Mesendoderm (in vitro differentiated cells): ENCODE results near the gene COPS9.

Experiments used
- DNase-seq: peaks from one replicate; pipeline ENCODE4 v3.0.0; 2013
- H2AK5ac ChIP-seq: 2 replicates; pipeline ENCODE4 v1.6.1; 2013; ENCODE audit warnings: low read length, inconsistent platforms
- H2BK120ac ChIP-seq: 2 replicates; pipeline ENCODE4 v1.6.1; 2013; ENCODE audit warnings: low read depth, mild to moderate bottlenecking, low read length, moderate library complexity, mixed read lengths
- H2BK15ac ChIP-seq: replicated peaks from 2 replicates; pipeline ENCODE4 v1.6.1; 2013; ENCODE audit warnings: low read depth, mild to moderate bottlenecking, moderate library complexity
- H2BK5ac ChIP-seq: 2 replicates; pipeline ENCODE4 v1.6.1; 2013; ENCODE audit warnings: low read length, inconsistent platforms
- H3K18ac ChIP-seq: 2 replicates; pipeline ENCODE4 v1.6.1; 2013; ENCODE audit warnings: mild to moderate bottlenecking, low read length, mixed read lengths
- H3K23ac ChIP-seq: one replicate; pipeline ENCODE4 v1.6.1; 2013; ENCODE audit warnings: low read length
- H3K27ac ChIP-seq: 2 replicates; pipeline ENCODE4 v1.5.1; 2013; ENCODE audit warnings: low read depth, mild to moderate bottlenecking, inconsistent platforms, low read length, moderate library complexity
- H3K27me3 ChIP-seq: 2 replicates; pipeline ENCODE4 v1.6.1; 2013; ENCODE audit warnings: low read length, control low read depth, mild to moderate bottlenecking, inconsistent platforms; ENCODE audit not compliant: insufficient read depth, poor library complexity
- H3K36me3 ChIP-seq: 2 replicates; pipeline ENCODE4 v1.6.1; 2013; ENCODE audit warnings: low read length, inconsistent platforms; ENCODE audit not compliant: control insufficient read depth, insufficient read depth
- H3K4ac ChIP-seq: one replicate; pipeline ENCODE4 v1.6.1; 2013; ENCODE audit warnings: low read depth, mild to moderate bottlenecking, low read length, moderate library complexity
- H3K4me1 ChIP-seq: 2 replicates; pipeline ENCODE4 v1.6.1; 2013; ENCODE audit warnings: low read depth, low read length, inconsistent platforms; ENCODE audit not compliant: control insufficient read depth
- H3K4me2 ChIP-seq: 2 replicates; pipeline ENCODE4 v1.6.1; 2013; ENCODE audit warnings: low read length
- H3K4me3 ChIP-seq: 2 replicates; pipeline ENCODE4 v1.5.1; 2013; ENCODE audit warnings: mild to moderate bottlenecking, low read length
- H3K56ac ChIP-seq: one replicate; pipeline ENCODE4 v1.6.1; 2013; ENCODE audit warnings: low read length
- H3K79me1 ChIP-seq: 2 replicates; pipeline ENCODE4 v1.6.1; 2013; ENCODE audit warnings: low read length, inconsistent platforms
- H3K79me2 ChIP-seq: 2 replicates; pipeline ENCODE4 v1.6.1; 2013; ENCODE audit warnings: mild to moderate bottlenecking, low read length; ENCODE audit not compliant: control insufficient read depth, insufficient read depth
- H3K9ac ChIP-seq: 2 replicates; pipeline ENCODE4 v1.6.1; 2013; ENCODE audit warnings: low read length, inconsistent platforms
- H4K5ac ChIP-seq: one replicate; pipeline ENCODE4 v1.6.1; 2013; ENCODE audit warnings: low read length
- H4K8ac ChIP-seq: one replicate; pipeline ENCODE4 v1.6.1; 2013; ENCODE audit warnings: low read depth, mild to moderate bottlenecking, control low read depth, low read length, moderate library complexity
- WGBS: extraction: QIAGEN DNeasy Blood & Tissue Kit; methylation state at CpG from one replicate; pipeline ENCODE4 v1.1.7; 2013; ENCODE audit warnings: low lambda C conversion rate, missing lambda C conversion rate; ENCODE audit not compliant: insufficient coverage; ENCODE audit errors: extremely low coverage; 5-methylcytosine and 5-hydroxymethylcytosine counted together

COPS9 gene

DNA sequence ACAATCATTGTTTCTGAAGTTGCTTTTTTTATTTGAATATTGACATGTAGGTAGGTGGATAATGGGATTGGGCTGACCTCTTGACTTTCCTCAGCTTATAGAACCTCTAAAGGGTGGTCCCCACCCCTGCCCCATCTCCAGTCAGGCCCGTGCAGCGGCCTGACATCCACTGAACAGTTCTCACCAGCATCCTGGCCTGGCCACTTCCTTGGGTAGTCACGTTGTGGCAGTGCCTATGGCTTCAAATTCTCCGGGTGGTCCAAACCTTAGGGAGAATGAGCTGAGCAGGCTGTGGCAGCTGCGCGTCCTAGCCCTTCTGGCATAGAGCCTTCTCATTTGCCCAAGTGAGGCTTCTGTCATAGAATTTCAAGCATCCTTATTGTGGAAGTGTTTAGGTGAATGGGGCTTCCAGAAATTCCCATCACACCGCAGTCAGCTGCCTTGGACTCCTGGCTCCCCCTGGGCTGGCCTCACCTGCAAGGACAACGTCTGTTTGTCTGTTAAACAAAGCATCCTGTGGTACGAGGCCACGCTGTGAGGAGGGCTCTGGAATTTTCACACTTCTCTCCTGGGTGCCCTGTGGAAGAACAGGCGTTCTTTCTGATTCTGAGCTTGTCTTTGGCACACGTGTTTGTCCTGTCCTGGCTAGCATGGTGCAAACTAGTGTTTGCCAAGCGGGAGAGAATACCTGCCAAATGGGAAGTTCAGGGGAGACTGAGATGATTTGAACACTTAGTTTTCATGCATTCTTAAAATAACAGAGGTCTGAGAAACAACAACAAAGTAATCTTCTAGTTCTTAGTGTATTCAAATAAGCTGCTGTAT lies 36.2 kb upstream of the COPS9 start:
- H3K27me3 ChIP-seq: no peaks in the 10 kb centered on the region
- H3K56ac ChIP-seq: no peak overlapping the region
- no peak overlapping the region for H2BK15ac ChIP-seq
- H3K36me3 ChIP-seq: no peaks in the 10 kb centered on the region
- no peak overlapping the region for H3K9ac ChIP-seq
- no peak overlapping the region for H3K4me2 ChIP-seq
- H2BK120ac ChIP-seq: no peak overlapping the region
- no peak overlapping the region for H2BK5ac ChIP-seq
- no peaks in the 10 kb centered on the region for H3K4me1 ChIP-seq
- no peak for DNase-seq
- no peak overlapping the region for H3K4me3 ChIP-seq
- H2AK5ac ChIP-seq: no peak overlapping the region
- H3K4ac ChIP-seq: no peak overlapping the region
- no peak overlapping the region for H3K23ac ChIP-seq
- no peak overlapping the region for H3K27ac ChIP-seq
- no peak overlapping the region for H4K5ac ChIP-seq
- H3K79me2 ChIP-seq: no peaks in the 10 kb centered on the region
- H3K79me1 ChIP-seq: no peaks in the 10 kb centered on the region
- H3K18ac ChIP-seq: no peak overlapping the region
- no peak overlapping the region for H4K8ac ChIP-seq
- WGBS: no CpG with 5 or more reads among the region's 13 CpGs

DNA sequence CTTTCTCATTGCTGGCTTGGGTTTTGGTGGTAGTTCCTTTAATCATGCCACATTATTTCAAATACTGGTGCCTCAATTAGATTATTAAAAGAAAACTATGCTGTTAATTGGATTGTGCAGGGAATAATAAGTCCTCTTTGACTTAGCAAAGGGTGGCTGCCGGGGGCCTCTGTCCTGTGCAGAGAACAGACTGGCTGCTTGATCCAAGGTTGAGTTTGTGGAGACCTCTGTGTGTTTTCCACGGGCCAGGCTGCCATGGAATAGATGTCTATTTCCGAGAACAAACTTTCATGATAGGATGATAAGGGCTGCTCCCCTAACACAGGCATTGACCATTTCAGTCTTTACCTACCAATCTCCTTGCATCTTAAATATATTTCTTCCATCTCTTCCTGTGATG lies 34.8 kb upstream of the COPS9 start:
- Histone ChIP-seq H3K4me2 (no peak overlapping the region), H2AK5ac (no peak overlapping the region), H3K4me1 (no peaks in the 10 kb centered on the region), H3K4me3 (no peak overlapping the region), H3K27ac (no peak overlapping the region), H2BK120ac (no peak overlapping the region), H3K18ac (no peak overlapping the region), H3K36me3 (no peaks in the 10 kb centered on the region), H2BK5ac (no peak overlapping the region), H3K23ac (no peak overlapping the region), H4K5ac (no peak overlapping the region), H3K79me1 (no peaks in the 10 kb centered on the region), H3K9ac (no peak overlapping the region), H3K56ac (no peak overlapping the region), H3K27me3 (no peaks in the 10 kb centered on the region), H2BK15ac (no peak overlapping the region), H3K79me2 (no peaks in the 10 kb centered on the region), H4K8ac (no peak overlapping the region), H3K4ac (no peak overlapping the region)
- no peak for DNase-seq
- no CpG with 5 or more reads among the region's 3 CpGs for WGBS

- Histone ChIP-seq H3K79me2 (no peaks in the 10 kb centered on the region), H4K8ac (no peak overlapping the region), H3K56ac (no peak overlapping the region), H2BK120ac (no peak overlapping the region), H3K27ac (no peak overlapping the region), H4K5ac (no peak overlapping the region), H2BK15ac (no peak overlapping the region), H2BK5ac (no peak overlapping the region), H3K36me3 (no peaks in the 10 kb centered on the region), H3K9ac (no peak overlapping the region), H3K23ac (no peak overlapping the region), H3K4me2 (no peak overlapping the region), H3K4ac (no peak overlapping the region), H3K4me3 (no peak overlapping the region), H3K4me1 (no peaks in the 10 kb centered on the region), H3K18ac (no peak overlapping the region), H2AK5ac (no peak overlapping the region), H3K27me3 (no peaks in the 10 kb centered on the region), H3K79me1 (no peaks in the 10 kb centered on the region)
- no peak for DNase-seq
- no CpG with 5 or more reads among the region's 6 CpGs for WGBS
Measured at GRCh38 chr2:240170354-240170735, 34.2 kb upstream of the COPS9 start.

DNA sequence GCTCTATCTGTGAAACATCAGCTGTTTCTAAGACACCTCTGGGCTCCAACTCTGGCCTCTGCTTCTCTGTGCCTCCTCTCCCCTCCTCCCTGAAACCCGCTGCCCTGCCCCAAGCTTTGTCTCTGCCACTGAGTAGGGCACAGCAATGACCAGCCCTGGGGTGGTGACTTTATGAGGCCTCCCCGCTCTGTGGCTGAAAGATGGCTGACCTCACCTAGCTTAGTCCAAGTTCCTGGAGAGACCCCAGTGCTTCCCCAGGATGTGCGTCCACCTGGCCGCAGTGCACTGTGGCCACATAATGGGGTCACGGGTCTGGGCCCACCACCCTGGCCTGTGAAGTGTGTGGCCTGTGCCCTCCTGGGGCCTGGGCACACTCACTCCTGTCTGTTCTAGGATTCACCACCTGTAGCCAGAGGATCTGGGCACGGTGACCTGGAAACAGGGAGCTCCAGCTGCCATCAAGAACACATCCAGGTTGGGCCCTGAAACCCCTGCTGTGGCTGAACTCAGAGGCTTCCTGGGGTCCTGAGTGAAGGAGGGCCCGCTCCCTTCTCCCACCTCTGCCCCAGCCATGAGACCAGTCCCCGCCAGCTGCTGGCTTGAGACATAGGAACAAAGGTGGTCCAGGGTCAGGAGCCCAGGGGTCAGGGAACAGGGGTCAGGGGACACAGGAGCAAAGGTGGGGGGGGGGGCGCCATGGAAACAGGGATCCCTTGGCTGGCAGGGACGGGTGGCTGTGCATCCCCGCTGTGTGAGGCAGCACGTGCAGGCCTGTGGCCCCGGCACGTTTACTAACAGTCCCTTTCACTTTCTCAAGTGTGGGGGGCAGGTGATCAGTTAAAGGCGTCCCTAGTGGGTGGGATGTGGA lies 33.6 kb upstream of the COPS9 start:
- no peak overlapping the region for H3K4me3 ChIP-seq
- no peaks in the 10 kb centered on the region for H3K4me1 ChIP-seq
- H3K56ac ChIP-seq: no peak overlapping the region
- H3K18ac ChIP-seq: no peak overlapping the region
- H2BK5ac ChIP-seq: no peak overlapping the region
- H4K8ac ChIP-seq: no peak overlapping the region
- H3K27me3 ChIP-seq: no peaks in the 10 kb centered on the region
- no peak overlapping the region for H3K9ac ChIP-seq
- H2BK120ac ChIP-seq: no peak overlapping the region
- no peak overlapping the region for H3K4me2 ChIP-seq
- no peak overlapping the region for H3K4ac ChIP-seq
- no peak overlapping the region for H3K27ac ChIP-seq
- no peak overlapping the region for H4K5ac ChIP-seq
- H2BK15ac ChIP-seq: no peak overlapping the region
- no peaks in the 10 kb centered on the region for H3K36me3 ChIP-seq
- no peak for DNase-seq
- no CpG with 5 or more reads among the region's 15 CpGs for WGBS
- H3K79me2 ChIP-seq: no peaks in the 10 kb centered on the region
- no peak overlapping the region for H2AK5ac ChIP-seq
- H3K23ac ChIP-seq: no peak overlapping the region
- H3K79me1 ChIP-seq: no peaks in the 10 kb centered on the region

DNA sequence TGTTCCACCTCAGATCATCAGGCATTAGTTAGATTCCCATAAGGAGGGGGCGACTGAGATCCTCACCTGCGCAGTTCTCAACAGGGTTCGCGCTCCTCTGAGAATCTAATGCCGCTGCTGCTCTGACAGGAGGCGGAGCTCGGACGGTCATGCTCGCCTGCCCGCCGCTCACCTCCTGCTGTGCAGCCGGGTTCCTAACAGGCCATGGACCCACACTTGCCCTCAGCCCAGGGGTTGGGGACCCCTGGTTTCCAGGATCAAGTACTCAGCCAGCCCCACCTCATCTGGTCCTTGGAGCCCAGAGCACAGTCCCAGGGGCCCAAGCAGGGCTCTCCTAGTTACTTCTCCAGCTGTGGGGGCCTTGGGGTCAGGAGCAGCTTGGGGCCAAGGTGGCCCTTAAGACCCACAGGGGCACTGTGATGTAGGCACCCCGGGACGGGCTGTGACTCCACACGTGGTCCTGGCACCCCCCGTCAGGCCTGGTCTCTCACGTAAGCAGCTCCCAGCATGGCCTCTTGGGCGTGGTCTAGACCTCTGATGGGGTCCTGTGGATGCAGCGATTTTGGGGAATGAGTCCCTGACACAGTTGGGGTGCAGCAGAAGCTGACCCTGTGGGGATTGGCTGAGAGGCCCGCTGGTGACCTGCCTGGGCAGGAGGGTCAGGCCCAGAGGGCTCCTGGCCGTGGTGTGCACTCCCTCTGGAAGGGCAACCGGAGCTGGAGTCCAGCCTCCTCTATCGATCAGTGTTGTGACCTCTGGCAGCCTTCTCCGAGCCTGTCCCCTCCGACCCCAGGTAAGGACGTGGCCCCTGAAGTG lies 32.6 kb upstream of the COPS9 start:
- H3K27me3 ChIP-seq: no peaks in the 10 kb centered on the region
- H4K8ac ChIP-seq: no peak overlapping the region
- H4K5ac ChIP-seq: no peak overlapping the region
- H2BK5ac ChIP-seq: no peak overlapping the region
- no peak overlapping the region for H2AK5ac ChIP-seq
- WGBS: no CpG with 5 or more reads among the region's 26 CpGs
- DNase-seq: no peak
- no peaks in the 10 kb centered on the region for H3K36me3 ChIP-seq
- H3K9ac ChIP-seq: no peak overlapping the region
- H3K56ac ChIP-seq: no peak overlapping the region
- no peak overlapping the region for H2BK120ac ChIP-seq
- no peak overlapping the region for H3K4ac ChIP-seq
- H3K23ac ChIP-seq: no peak overlapping the region
- no peak overlapping the region for H3K4me3 ChIP-seq
- no peaks in the 10 kb centered on the region for H3K4me1 ChIP-seq
- H3K79me1 ChIP-seq: no peaks in the 10 kb centered on the region
- no peak overlapping the region for H3K27ac ChIP-seq
- H3K18ac ChIP-seq: no peak overlapping the region
- H2BK15ac ChIP-seq: no peak overlapping the region
- no peak overlapping the region for H3K4me2 ChIP-seq
- H3K79me2 ChIP-seq: no peaks in the 10 kb centered on the region
